Activated naive CD4-positive, alpha-beta T cell (primary cell): ENCODE results near the gene TMEM114.

Source experiments
- DNase-seq, 4 experiments: peaks; one replicate each; lab custom pipeline; 2025; lab: John Stamatoyannopoulos, UW

The TMEM114 gene

GRCh38 chr16:8589900-8590688 is at the start of gene TMEM114:
TSS of gene TMEM114 (minus strand) at chr16:8590511. CDS start at chr16:8589838, 673 bp downstream.
- DNase-seq: no peak

GRCh38 chr16:8639694-8640093 is 49.4 kb upstream of the TMEM114 start:
- DNase-seq: no peak

- DNase-seq: no peak
Observed at GRCh38 chr16:8634991-8635736, 44.9 kb upstream of the TMEM114 start.

- no peak for DNase-seq
Observed at GRCh38 chr16:8632675-8633182, 42.4 kb upstream of the TMEM114 start.

GRCh38 chr16:8631818-8632465 is 41.6 kb upstream of the TMEM114 start:
- no peak for DNase-seq

GRCh38 chr16:8631373-8631772 is 41.1 kb upstream of the TMEM114 start:
- DNase-seq: no peak

GRCh38 chr16:8630255-8630953 is 40.1 kb upstream of the TMEM114 start:
- DNase-seq: no peak

- no peak for DNase-seq
Observed at GRCh38 chr16:8628981-8629725, 38.8 kb upstream of the TMEM114 start.

GRCh38 chr16:8627456-8627855 is 37.1 kb upstream of the TMEM114 start:
- DNase-seq: no peak

GRCh38 chr16:8626946-8627345 is 36.6 kb upstream of the TMEM114 start:
- no peak for DNase-seq

- no peak for DNase-seq
Observed at GRCh38 chr16:8625491-8626087, 35.3 kb upstream of the TMEM114 start.

GRCh38 chr16:8623634-8624033 is 33.3 kb upstream of the TMEM114 start:
- no peak for DNase-seq

GRCh38 chr16:8622315-8622656 is 32.0 kb upstream of the TMEM114 start:
- DNase-seq: no peak

- peak; percentile 79 to 93 (median 85) for DNase-seq
Observed at GRCh38 chr16:8621572-8622314, 31.4 kb upstream of the TMEM114 start, which contains the start of gene METTL22. TSS of gene METTL22 (plus strand) at chr16:8621698. CDS start at chr16:8625666, 3,968 bp downstream.

- DNase-seq: no peak
Observed at GRCh38 chr16:8621222-8621571, 30.9 kb upstream of the TMEM114 start.

GRCh38 chr16:8620535-8620934 is 30.2 kb upstream of the TMEM114 start:
- no peak for DNase-seq

GRCh38 chr16:8619671-8620370 is 29.5 kb upstream of the TMEM114 start:
- DNase-seq: no peak

- no peak for DNase-seq
Observed at GRCh38 chr16:8614435-8615029, 24.2 kb upstream of the TMEM114 start.
